Prostate gland (tissue), 2 donors: ENCODE results near the gene PDGFD. TPM values are rescaled to one million over a fixed set of nuclear protein-coding genes. Genes with fewer than 3 reads are reported as not detected.

Experiments used
- DNase-seq: peaks from one replicate; pipeline ENCODE4 v3.0.0-alpha.2; 2019; ENCODE audit warnings: low spot score
- H3K27ac ChIP-seq, 2 donors: fragments of 200-600 bp; sonication (generic); 2 replicates each; pipeline ENCODE4 v1.5.1; 2017 to 2019
- H3K27me3 ChIP-seq: fragments of 200-600 bp; sonication (generic); replicated peaks from 2 replicates; pipeline ENCODE4 v1.5.1; 2019; ENCODE audit not compliant: insufficient read depth
- H3K36me3 ChIP-seq, 2 donors: fragments of 200-600 bp; sonication (generic); 1 replicate in 1 of 2; 2 replicates in 1 of 2; pipeline versions ENCODE4 v1.5.1 to v1.8.1; 2017 to 2019
- H3K4me1 ChIP-seq: fragments of 200-600 bp; sonication (generic); replicated peaks from 2 replicates; pipeline ENCODE4 v1.5.1; 2019
- H3K4me3 ChIP-seq, 2 donors: fragments of 200-600 bp; sonication (generic); 2 replicates each; pipeline ENCODE4 v1.5.1; 2017 to 2019
- H3K9me3 ChIP-seq: fragments of 200-600 bp; sonication (generic); 2 replicates; pipeline ENCODE4 v1.5.1; 2017
- CTCF ChIP-seq, 4 experiments: fragments of 200-600 bp in 2 of 4; fragments of 450-650 bp in 2 of 4; sonication (generic) in 2 of 4; IDR thresholded peaks; 1 replicate in 3 of 4; 2 replicates in 1 of 4; pipeline ENCODE4 v1.5.1; 2016 to 2019; ENCODE audit warnings: antibody characterized with exemption in 4 of 4, mild to moderate bottlenecking in 2 of 4, moderate library complexity in 2 of 4
- POLR2A ChIP-seq: fragments of 450-650 bp; IDR thresholded peaks from one replicate; pipeline ENCODE4 v1.6.1; 2016; ENCODE audit warnings: antibody characterized with exemption, mild to moderate bottlenecking
- POLR2AphosphoS5 ChIP-seq: sonication (generic); formaldehyde crosslinking; IDR thresholded peaks from one replicate; pipeline ENCODE4 v1.6.1; 2017; ENCODE audit warnings: antibody characterized with exemption
- WGBS: methylation state at CpG from one replicate; pipeline ENCODE4 v1.1.5; 2018; 5-methylcytosine and 5-hydroxymethylcytosine counted together
- intact Hi-C: fragments of 100-400 bp; cut with DNase I; formaldehyde crosslinking; loops from one replicate; pipeline ENCODE4 v1.14.2; 2022
- total RNA-seq, 2 donors: library from RNA; depleted of rRNA; stranded (reverse); fragments of >200 nt; gene quantifications; one replicate each; pipeline ENCODE4 v1.1.0, GENCODE V29; 2016

The PDGFD gene
- total RNA-seq, 2 donors from 2014 or later: 12.6 to 19.4 TPM

GRCh38 chr11:103980108-103980507, 183.8 kb downstream of the PDGFD start:
- H3K4me1 ChIP-seq: no peaks in the 10 kb centered on the region
- H3K27me3 ChIP-seq: no peaks in the 10 kb centered on the region
- H3K27ac ChIP-seq: no peak overlapping the region
- intact Hi-C loops: no loop called here
- TF ChIP-seq POLR2A: no peak
- H3K9me3 ChIP-seq: no peaks in the 10 kb centered on the region
- no peak for DNase-seq
- 79% methylated on average over 1 of the region's 1 CpG for WGBS
- no peaks in the 10 kb centered on the region for H3K36me3 ChIP-seq
- H3K4me3 ChIP-seq: no peak overlapping the region

DNA sequence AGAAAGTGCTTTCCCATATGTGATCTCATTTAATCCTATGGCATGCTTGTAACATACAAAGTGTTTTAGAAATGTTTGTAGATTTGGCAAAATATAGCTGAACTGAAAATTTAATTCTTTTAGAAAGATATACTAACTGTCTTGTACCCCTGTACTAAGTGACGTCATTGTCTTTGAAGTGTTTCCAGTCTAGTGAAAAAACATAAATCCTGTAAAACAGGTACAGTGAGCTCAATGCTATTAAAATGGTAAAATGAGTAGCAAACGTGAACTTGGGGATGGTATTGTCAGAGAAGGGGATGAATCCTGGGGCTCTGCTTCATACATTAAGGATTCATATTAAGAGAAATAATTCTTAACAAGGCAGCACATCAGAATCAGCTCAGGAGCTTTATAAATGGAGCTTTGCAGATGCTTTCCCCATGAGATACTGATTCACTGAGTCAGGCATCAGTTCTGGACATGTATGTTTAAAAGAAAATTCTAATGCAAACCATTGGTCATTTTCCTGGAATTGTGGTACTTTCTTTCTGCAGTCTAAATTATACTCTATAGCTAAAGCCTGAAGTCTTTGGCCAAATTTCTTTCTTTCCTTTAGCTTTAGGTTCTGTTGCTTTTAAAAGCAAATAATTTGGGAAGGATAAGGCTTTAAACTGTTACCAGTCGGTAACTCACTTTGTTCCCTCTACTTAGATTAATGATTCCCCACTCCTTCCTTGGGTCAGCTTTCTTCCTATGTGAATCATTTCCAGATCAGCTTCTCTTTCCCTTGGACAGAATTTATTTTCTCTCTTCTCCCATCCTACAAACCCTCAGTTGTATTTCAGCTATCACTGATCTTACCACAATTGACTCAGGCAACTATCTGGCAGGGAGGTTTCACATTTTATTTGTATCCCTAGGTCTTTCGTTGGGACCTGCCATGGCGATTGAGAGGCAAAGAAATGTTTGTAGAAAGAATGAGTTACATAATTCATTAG, 185.0 kb downstream of the PDGFD start:
- Histone ChIP-seq H3K27ac (no peak overlapping the region), H3K36me3 (no peaks in the 10 kb centered on the region), H3K4me1 (no peaks in the 10 kb centered on the region), H3K4me3 (no peak overlapping the region), H3K9me3 (no peaks in the 10 kb centered on the region), H3K27me3 (no peaks in the 10 kb centered on the region)
- no peak for TF ChIP-seq POLR2AphosphoS5
- no peak for TF ChIP-seq POLR2A
- no peak for TF ChIP-seq CTCF (IDR thresholded peaks at IDR 0.05)
- intact Hi-C loops: no loop called here
- 52% methylated on average over 5 of the region's 5 CpGs for WGBS
- DNase-seq: no peak

DNA sequence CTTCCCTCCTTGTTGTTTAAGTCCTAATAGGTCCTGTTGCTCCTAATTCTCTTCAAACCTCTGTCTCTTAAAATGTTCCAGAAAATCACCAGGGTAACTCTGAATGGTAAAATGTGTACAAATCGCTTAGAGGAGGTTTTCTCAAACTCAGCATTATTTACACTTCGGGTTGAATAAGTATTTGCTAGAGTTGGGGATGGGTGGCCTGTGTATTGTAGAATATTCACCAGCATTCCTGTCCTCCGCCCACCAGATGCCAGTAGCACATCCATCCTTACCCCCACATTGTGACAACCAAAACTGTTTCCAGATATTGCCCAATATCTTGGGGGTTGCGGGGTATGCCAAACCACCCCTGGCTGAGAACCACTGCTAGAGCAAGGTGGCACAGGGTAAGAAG, 191.9 kb downstream of the PDGFD start:
- Histone ChIP-seq H3K36me3 (no peaks in the 10 kb centered on the region), H3K4me1 (no peaks in the 10 kb centered on the region), H3K4me3 (no peak overlapping the region), H3K9me3 (no peaks in the 10 kb centered on the region), H3K27me3 (no peaks in the 10 kb centered on the region), H3K27ac (no peak overlapping the region)
- TF ChIP-seq POLR2AphosphoS5 (no peak), POLR2A (no peak), CTCF (IDR thresholded peaks at IDR 0.05) (no peak)
- intact Hi-C loops: no loop called here
- DNase-seq: no peak
- 85% methylated on average over 4 of the region's 4 CpGs for WGBS

DNA sequence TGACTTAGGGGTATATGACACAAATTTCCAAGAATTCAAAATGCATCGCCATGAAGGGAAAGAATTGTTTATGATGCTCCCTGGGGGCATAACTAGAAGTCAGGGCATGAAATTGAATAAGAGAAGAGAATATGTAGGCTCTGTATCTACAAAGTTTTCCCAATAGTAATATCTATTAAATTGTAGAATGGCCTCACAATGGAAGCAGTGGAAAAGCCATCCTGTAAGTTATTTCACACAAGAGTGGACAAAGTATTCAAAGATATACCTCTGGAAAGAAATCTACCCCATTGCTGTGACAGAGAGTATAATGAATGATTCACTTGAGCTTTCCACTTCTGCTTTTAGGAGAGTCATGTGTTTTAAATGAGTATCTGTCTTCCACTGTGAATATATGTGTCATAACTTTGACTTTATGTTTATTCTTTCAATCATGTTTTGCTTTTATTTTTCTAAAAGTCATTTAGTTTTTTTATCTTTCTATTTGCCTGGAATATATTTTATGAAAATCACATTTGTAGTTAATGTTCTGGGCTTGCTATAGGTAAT, 193.2 kb downstream of the PDGFD start:
- intact Hi-C loops: no loop called here
- Histone ChIP-seq H3K4me3 (no peak overlapping the region), H3K36me3 (no peaks in the 10 kb centered on the region), H3K4me1 (no peaks in the 10 kb centered on the region), H3K27me3 (no peaks in the 10 kb centered on the region), H3K27ac (no peak overlapping the region), H3K9me3 (no peaks in the 10 kb centered on the region)
- TF ChIP-seq POLR2A (no peak), CTCF (IDR thresholded peaks at IDR 0.05) (no peak), POLR2AphosphoS5 (no peak)
- no peak for DNase-seq
- WGBS: 95% methylated on average over 1 of the region's 1 CpG

GRCh38 chr11:103968685-103969084, 195.3 kb downstream of the PDGFD start:
- no peaks in the 10 kb centered on the region for H3K4me1 ChIP-seq
- no peak for TF ChIP-seq POLR2A
- TF ChIP-seq POLR2AphosphoS5: no peak
- TF ChIP-seq CTCF (IDR thresholded peaks at IDR 0.05): no peak
- no peak overlapping the region for H3K27ac ChIP-seq
- no peak for DNase-seq
- H3K9me3 ChIP-seq: no peaks in the 10 kb centered on the region
- intact Hi-C loops: no loop called here
- no peak overlapping the region for H3K4me3 ChIP-seq
- H3K36me3 ChIP-seq: no peaks in the 10 kb centered on the region
- WGBS: 92% methylated on average over 3 of the region's 3 CpGs
- no peaks in the 10 kb centered on the region for H3K27me3 ChIP-seq
